GM21786 (cell line): ENCODE data around the gene RAB4A.

Experiments
- ATAC-seq: cut with Tn5 transposase; IDR thresholded peaks from one replicate; pipeline ENCODE4 v1.9.1; 2021; ENCODE audit not compliant: unreplicated experiment

Gene RAB4A

GRCh38 chr1:229270547-229271447 is at the start of gene RAB4A:
TSS of gene RAB4A (plus strand) at chr1:229271111. CDS start at chr1:229271340, 229 bp downstream.
- ATAC-seq, result peak; percentile 85

- no peak for ATAC-seq
These were observed 48.8 kb upstream of the RAB4A start for GRCh38 chr1:229222081-229222480.

- no peak for ATAC-seq
These were observed 47.4 kb upstream of the RAB4A start for GRCh38 chr1:229223498-229223897.

GRCh38 chr1:229224308-229224707 is 46.6 kb upstream of the RAB4A start:
- ATAC-seq, result no peak

- no peak for ATAC-seq
These were observed 45.6 kb upstream of the RAB4A start for GRCh38 chr1:229225331-229225782.

GRCh38 chr1:229226796-229227195 is 44.1 kb upstream of the RAB4A start:
- no peak for ATAC-seq

- ATAC-seq, result no peak
These were observed 43.5 kb upstream of the RAB4A start for GRCh38 chr1:229227298-229227919.

GRCh38 chr1:229228522-229228921 is 42.4 kb upstream of the RAB4A start:
- ATAC-seq, result no peak

GRCh38 chr1:229229137-229229720 is 41.7 kb upstream of the RAB4A start:
- no peak for ATAC-seq

- no peak for ATAC-seq
These were observed 41.2 kb upstream of the RAB4A start for GRCh38 chr1:229229721-229230139.

GRCh38 chr1:229230140-229230892 is 40.6 kb upstream of the RAB4A start:
- no peak for ATAC-seq

- no peak for ATAC-seq
These were observed 39.8 kb upstream of the RAB4A start for GRCh38 chr1:229230893-229231753.

GRCh38 chr1:229231754-229232119 is 39.2 kb upstream of the RAB4A start:
- ATAC-seq, result no peak

- no peak for ATAC-seq
These were observed 35.9 kb upstream of the RAB4A start for GRCh38 chr1:229234870-229235472.

- ATAC-seq, result no peak
These were observed 33.6 kb upstream of the RAB4A start for GRCh38 chr1:229237320-229237719.

- ATAC-seq, result no peak
These were observed 32.7 kb upstream of the RAB4A start for GRCh38 chr1:229238231-229238630.

- ATAC-seq, result no peak
These were observed 32.1 kb upstream of the RAB4A start for GRCh38 chr1:229238674-229239415.

- no peak for ATAC-seq
These were observed 30.4 kb upstream of the RAB4A start for GRCh38 chr1:229240532-229240931.

GRCh38 chr1:229241390-229241789 is 29.5 kb upstream of the RAB4A start:
- no peak for ATAC-seq
